HepG2 (cell line): Measurements from ENCODE around the gene OR13J1. TPM values are rescaled to one million over a fixed set of nuclear protein-coding genes. Genes with fewer than 3 reads are reported as not detected.

Experiments used
- ATAC-seq: fragments of 200-7000 bp; cut with Tn5 transposase; 3 replicates; pipeline ENCODE4 v1.9.1; 2020; ENCODE audit warnings: mild to moderate bottlenecking, moderate library complexity
- BruUV-seq: library from RNA; stranded (reverse); fragments of 400-500 nt; replicated peaks from 2 replicates; lab custom pipeline; 2021; lab: Mats Ljungman, UMichigan
- CTCF ChIA-PET: fragments of 300-600 bp; formaldehyde crosslinking; extraction: SDS; loops from one replicate; lab custom pipeline; 2021; ENCODE audit warnings: low total read pairs, inconsistent platforms, low intra/inter-chr PET ratio; lab: Yijun Ruan, JAX
- POLR2A ChIA-PET: fragments of 350-600 bp; sonication (Branson Sonifier 250); formaldehyde crosslinking; loops from one replicate; lab custom pipeline; 2020; ENCODE audit warnings: antibody characterized with exemption, inconsistent platforms; lab: Yijun Ruan, JAX
- DNase-seq: peaks from one replicate; pipeline ENCODE4 v3.0.0-alpha.2; 2015; ENCODE audit warnings: low spot score
- FAIRE-seq: peaks from 3 replicates; lab custom pipeline; 2011; peaks lifted over from hg19 to GRCh38; lab: Jason Lieb, UNC
- H2AFZ ChIP-seq: one replicate; pipeline ENCODE4 v1.6.1; 2011; ENCODE audit warnings: low read length, inconsistent platforms
- H3K27ac ChIP-seq: fragments of 300-600 bp; 3 replicates; pipeline ENCODE4 v1.8.0; 2011; ENCODE audit warnings: mixed run types, mild to moderate bottlenecking, mixed read lengths, low read length, inconsistent platforms; ENCODE audit not compliant: insufficient read depth; ENCODE audit errors: extremely low read length
- H3K27me3 ChIP-seq, 2 experiments: fragments of 200-600 bp in 1 of 2; 2 replicates in 1 of 2; 3 replicates in 1 of 2; pipeline versions ENCODE4 v1.6.0 to v1.8.0; 2011; ENCODE audit warnings: low read length in 2 of 2, mild to moderate bottlenecking in 2 of 2, moderate library complexity in 2 of 2, inconsistent platforms in 1 of 2; ENCODE audit not compliant: insufficient read depth in 2 of 2, control insufficient read depth in 1 of 2
- H3K36me3 ChIP-seq, 2 experiments: fragments of 200-600 bp in 1 of 2; replicated peaks in 1 of 2; 2 replicates in 1 of 2; 3 replicates in 1 of 2; pipeline versions ENCODE4 v1.5.1 to v1.8.0; 2011; ENCODE audit warnings: low read length in 2 of 2, inconsistent platforms in 1 of 2; ENCODE audit not compliant: insufficient read depth in 2 of 2, control insufficient read depth in 1 of 2
- H3K4me1 ChIP-seq: 2 replicates; pipeline ENCODE4 v1.5.1; 2012; ENCODE audit warnings: low read length, inconsistent platforms; ENCODE audit not compliant: insufficient read depth
- H3K4me2 ChIP-seq: 2 replicates; pipeline ENCODE4 v1.6.0; 2011; ENCODE audit warnings: low read depth, low read length, inconsistent platforms
- H3K4me3 ChIP-seq, 3 experiments: fragments of 200-600 bp in 1 of 3; sonication (generic), shearing (Covaris generic) in 1 of 3; replicated peaks in 1 of 3; 2 replicates each; pipeline ENCODE4 v1.5.1; 2011 to 2016; ENCODE audit warnings: low read length in 3 of 3, inconsistent platforms in 2 of 3, low read depth in 2 of 3, mild to moderate bottlenecking in 2 of 3, control low read depth in 1 of 3, mixed read lengths in 1 of 3; ENCODE audit not compliant: insufficient read depth in 1 of 3
- H3K79me2 ChIP-seq: one replicate; pipeline ENCODE4 v1.6.1; 2011; ENCODE audit warnings: low read length, inconsistent platforms; ENCODE audit not compliant: insufficient read depth
- H3K9ac ChIP-seq: 2 replicates; pipeline ENCODE4 v1.6.0; 2011; ENCODE audit warnings: mild to moderate bottlenecking, low read depth, low read length, inconsistent platforms; ENCODE audit not compliant: insufficient read depth
- H3K9me3 ChIP-seq: 2 replicates; pipeline ENCODE4 v1.5.1; 2012; ENCODE audit warnings: mild to moderate bottlenecking, low read length
- H4K20me1 ChIP-seq: 2 replicates; pipeline ENCODE4 v1.6.0; 2011; ENCODE audit warnings: inconsistent platforms, mild to moderate bottlenecking, low read length, moderate library complexity; ENCODE audit not compliant: insufficient read depth
- SSRP1 ChIP-seq: IDR thresholded peaks from 2 replicates; pipeline ENCODE4 v1.6.1; 2016; ENCODE audit warnings: control low read depth
- THAP9 ChIP-seq: sonication (generic); formaldehyde crosslinking; IDR thresholded peaks from 2 replicates; pipeline ENCODE4; 2020; ENCODE audit warnings: missing genetic modification reagents, mild to moderate bottlenecking, borderline replicate concordance
- ZMYM2 ChIP-seq: sonication (generic); formaldehyde crosslinking; IDR thresholded peaks from 2 replicates; pipeline ENCODE4 v1.8.0; 2022; ENCODE audit warnings: mild to moderate bottlenecking, missing genetic modification reagents
- ZNF569 ChIP-seq: sonication (generic); formaldehyde crosslinking; IDR thresholded peaks from 2 replicates; pipeline ENCODE4 v1.5.0; 2020; ENCODE audit warnings: mild to moderate bottlenecking, missing genetic modification reagents, moderate library complexity, borderline replicate concordance
- ZNF629 ChIP-seq: sonication (generic); formaldehyde crosslinking; conservative IDR thresholded peaks from 2 replicates; pipeline ENCODE4 v1.5.0; 2020; ENCODE audit warnings: missing genetic modification reagents
- ZSCAN20 ChIP-seq: sonication (generic); formaldehyde crosslinking; IDR thresholded peaks from 2 replicates; pipeline ENCODE4 v1.4.0; 2020; ENCODE audit warnings: missing genetic modification reagents, mild to moderate bottlenecking, borderline replicate concordance
- WGBS: methylation state at CpG from one replicate; pipeline ENCODE4 v1.1.6; 2017; ENCODE audit warnings: low lambda C conversion rate; 5-methylcytosine and 5-hydroxymethylcytosine counted together
- in situ Hi-C: cut with HindIII; loops from 2 replicates; pipeline ENCODE4 v1.10.0; 2017; ENCODE audit warnings: low pct_unique_long_range_greater_than_20kb; ENCODE audit not compliant: extremely low pct_ligation_motif_present
- intact Hi-C: fragments of 100-400 bp; cut with micrococcal nuclease; formaldehyde crosslinking; loops from one replicate; pipeline ENCODE4 v1.10.0; 2022; ENCODE audit not compliant: unreplicated experiment
- polyA plus RNA-seq, 8 experiments: library from polyadenylated mRNA; depleted of rRNA in 3 of 8; stranded (reverse) in 7 of 8; unstranded in 1 of 8; fragments of >200 nt; fragmentation: Illumina TruSeq in 4 of 8; extraction: Trizol in 4 of 8; gene quantifications; 2 replicates each; pipeline versions ENCODE4 v1.2.1 to v1.2.3, GENCODE V29; 2011 to 2016; ENCODE audit warnings: low read depth in 4 of 8, missing spikeins in 1 of 8, mixed read lengths in 1 of 8; ENCODE audit not compliant: insufficient read depth in 1 of 8
- total RNA-seq, 5 experiments: library from RNA; depleted of rRNA; stranded (reverse); fragments of >200 nt; fragmentation: Illumina TruSeq; extraction: Trizol; gene quantifications; 2 replicates each; pipeline ENCODE4 v1.2.3, GENCODE V29; 2016; ENCODE audit warnings: low read depth in 1 of 5
- TF ChIP-seq, protein P1 (sequence below): fragments of 450-650 bp; IDR thresholded peaks from 2 replicates; pipeline ENCODE4 v1.6.1; 2016

Gene OR13J1
- total and polyA plus RNA-seq, 2 of the 13 experiments (the other 11 are each of a cell fraction or from before 2014, with no cell fraction given), result not detected

DNA sequence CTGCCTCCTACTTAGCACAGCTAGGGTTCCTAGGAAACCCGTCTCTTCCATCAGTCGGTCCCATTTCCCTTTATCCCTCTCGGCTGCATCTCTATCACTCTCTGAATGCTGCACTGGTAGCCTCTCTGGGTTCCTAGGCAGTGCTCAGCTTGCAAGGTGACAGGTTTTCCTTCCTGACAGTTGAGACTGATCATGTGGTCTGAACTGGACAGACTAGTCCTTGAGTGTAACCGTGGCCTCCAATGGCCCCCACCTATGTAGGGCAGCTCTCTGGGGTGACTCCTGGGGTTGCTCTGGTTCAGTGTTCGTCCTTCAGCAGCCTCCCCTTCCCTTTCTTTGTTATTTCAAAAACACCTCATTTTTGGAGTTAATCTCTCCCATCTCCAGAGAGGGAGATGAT is 37.4 kb downstream of the OR13J1 start (continued):
- TF ChIP-seq THAP9 (CRISPR knock-in tag) (no peak), SSRP1 (no peak), ZSCAN20 (CRISPR knock-in tag) (no peak), ZNF569 (CRISPR knock-in tag) (no peak), ZMYM2 (CRISPR knock-in tag) (no peak)

DNA sequence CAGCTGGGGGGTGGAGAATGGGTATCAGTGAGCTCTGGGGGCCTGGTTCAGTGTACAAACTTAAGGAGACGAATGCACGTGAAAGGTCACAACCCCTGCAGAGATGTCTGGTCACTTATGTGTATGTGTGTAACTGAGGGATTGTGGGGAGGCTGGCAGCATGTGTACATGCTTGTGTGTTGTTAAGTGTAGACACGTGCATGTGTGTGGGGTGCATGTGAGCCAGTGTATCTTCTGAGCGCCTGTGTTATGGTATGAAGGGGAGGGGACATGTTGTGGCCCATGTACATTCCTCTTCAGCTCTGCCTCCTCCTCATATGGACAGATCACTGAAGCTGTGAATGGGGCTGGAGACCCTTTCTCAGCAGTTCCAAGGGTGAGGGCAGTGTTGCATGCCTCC is 39.2 kb downstream of the OR13J1 start:
- no peaks in the 10 kb centered on the region for H3K79me2 ChIP-seq
- in situ Hi-C loops (no loop called here), intact Hi-C loops (no loop called here)
- DNase-seq (no peak), ATAC-seq (no peak), FAIRE-seq (no peak)
- H3K27me3 ChIP-seq, result no peaks in the 10 kb centered on the region
- H3K9ac ChIP-seq, result no peak overlapping the region
- no TSS peak for BruUV-seq
- ChIA-PET CTCF (no interaction called here), POLR2A (no interaction called here)
- no peak overlapping the region for H3K4me3 ChIP-seq
- no peaks in the 10 kb centered on the region for H3K36me3 ChIP-seq
- peaks cover 62% of the 10 kb centered on the region for H3K4me1 ChIP-seq
- no peak overlapping the region for H3K4me2 ChIP-seq
- H3K9me3 ChIP-seq, result no peaks in the 10 kb centered on the region
- no peaks in the 10 kb centered on the region for H4K20me1 ChIP-seq
- 53% methylated on average over 2 of the region's 4 CpGs for WGBS
- TF ChIP-seq, protein P1, sequence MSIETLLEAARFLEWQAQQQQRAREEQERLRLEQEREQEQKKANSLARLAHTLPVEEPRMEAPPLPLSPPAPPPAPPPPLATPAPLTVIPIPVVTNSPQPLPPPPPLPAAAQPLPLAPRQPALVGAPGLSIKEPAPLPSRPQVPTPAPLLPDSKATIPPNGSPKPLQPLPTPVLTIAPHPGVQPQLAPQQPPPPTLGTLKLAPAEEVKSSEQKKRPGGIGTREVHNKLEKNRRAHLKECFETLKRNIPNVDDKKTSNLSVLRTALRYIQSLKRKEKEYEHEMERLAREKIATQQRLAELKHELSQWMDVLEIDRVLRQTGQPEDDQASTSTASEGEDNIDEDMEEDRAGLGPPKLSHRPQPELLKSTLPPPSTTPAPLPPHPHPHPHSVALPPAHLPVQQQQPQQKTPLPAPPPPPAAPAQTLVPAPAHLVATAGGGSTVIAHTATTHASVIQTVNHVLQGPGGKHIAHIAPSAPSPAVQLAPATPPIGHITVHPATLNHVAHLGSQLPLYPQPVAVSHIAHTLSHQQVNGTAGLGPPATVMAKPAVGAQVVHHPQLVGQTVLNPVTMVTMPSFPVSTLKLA, result peak; percentile 85
- TF ChIP-seq ZNF629 (CRISPR knock-in tag), result no peak
- H2AFZ ChIP-seq, result no peak overlapping the region
- H3K27ac ChIP-seq, result no peak overlapping the region
